Muscle of back (tissue), 13 donors: Measurements from ENCODE around the gene C2CD4B. TPM values are rescaled to one million over a fixed set of nuclear protein-coding genes. Genes with fewer than 3 reads are reported as not detected.

Source experiments
- DNase-seq, 3 donors: peaks; one replicate each; pipeline versions ENCODE4 v3.0.0 to v3.0.0-alpha.2; 2013
- long read RNA-seq, 9 donors: transcript quantifications; one replicate each; lab custom pipeline, GENCODE V29; 2026
- polyA plus RNA-seq, 10 donors: library from polyadenylated mRNA; unstranded; fragments of 120-200 nt; gene quantifications; one replicate each; pipeline ENCODE4 v1.2.1, GENCODE V29; 2013; ENCODE audit not compliant: insufficient read length in 10 of 10

C2CD4B gene, protein sequence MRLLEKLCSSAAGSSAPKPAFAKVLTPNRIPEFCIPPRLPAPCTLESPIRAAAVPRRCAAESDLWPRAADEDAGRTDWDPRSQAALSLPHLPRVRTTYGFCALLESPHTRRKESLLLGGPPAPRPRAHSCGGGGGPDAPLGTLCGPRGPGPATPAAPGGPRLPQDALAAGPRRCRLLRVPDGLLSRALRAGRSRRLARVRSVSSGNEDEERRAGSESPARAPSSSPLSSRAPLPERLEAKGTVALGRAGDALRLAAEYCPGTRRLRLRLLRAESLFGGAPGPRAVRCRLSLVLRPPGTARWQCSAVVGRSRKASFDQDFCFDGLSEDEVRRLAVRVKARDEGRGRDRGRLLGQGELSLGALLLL
- 10 to 100 TPM in 1 of 10 donors, 1 to 10 TPM in 8, under 1 TPM in 1; 0.74 to 23.1 (median 2.8) TPM for polyA plus RNA-seq
- long read RNA-seq, donor 1, partial matches to known transcripts: 0 of 3 reads
- long read RNA-seq, donor 1, other reads (novel, unspliced or antisense): 0 of 3 reads
- long read RNA-seq, donor 2, partial matches to known transcripts: 0 of 1 reads
- long read RNA-seq, donor 2, other reads (novel, unspliced or antisense): 0 of 1 reads
- long read RNA-seq, donor 3: 0 reads
- long read RNA-seq, donor 4: 0 reads
- long read RNA-seq, donor 5, transcript C2CD4B-201 (2 exons, 1,579 nt): major isoform, 19 of 19 reads
- long read RNA-seq, donor 5, partial matches to known transcripts: 0 of 19 reads
- long read RNA-seq, donor 5, other reads (novel, unspliced or antisense): 0 of 19 reads
- long read RNA-seq, donor 6, partial matches to known transcripts: 0 of 3 reads
- long read RNA-seq, donor 6, other reads (novel, unspliced or antisense): 0 of 3 reads
- long read RNA-seq, donor 7, partial matches to known transcripts: 0 of 4 reads
- long read RNA-seq, donor 7, other reads (novel, unspliced or antisense): 0 of 4 reads
- long read RNA-seq, donor 8, partial matches to known transcripts: 6 of 6 reads
- long read RNA-seq, donor 8, other reads (novel, unspliced or antisense): 0 of 6 reads
- long read RNA-seq, donor 9, partial matches to known transcripts: 0 of 3 reads
- long read RNA-seq, donor 9, other reads (novel, unspliced or antisense): 0 of 3 reads

- peak in 2 of 3 donors; percentile 27 to 63 for DNase-seq
These were observed at the start of gene C2CD4B for GRCh38 chr15:62165104-62165792. C2CD4B (minus strand) TSS chr15:62165285; CDS start chr15:62164984, 301 bp downstream.

DNA sequence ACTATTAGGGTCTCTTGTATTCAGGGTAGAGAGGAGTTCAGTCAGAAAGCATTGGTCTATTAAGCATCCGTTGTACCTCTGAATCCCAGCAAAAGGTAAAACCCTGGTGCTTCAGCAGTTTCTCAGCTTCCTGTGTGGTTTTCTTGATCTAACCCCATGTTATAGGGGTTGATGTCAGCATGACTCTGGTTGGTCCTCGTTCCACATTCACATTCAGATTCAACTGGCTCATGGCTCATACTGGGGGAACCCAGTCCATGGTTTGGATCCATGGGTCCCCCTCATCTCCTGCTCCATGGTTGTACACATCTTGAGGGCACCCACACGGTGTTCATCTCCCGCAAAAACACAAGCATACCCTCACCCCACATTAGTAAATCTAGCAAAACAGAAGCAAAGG, 47.7 kb upstream of the C2CD4B start:
- DNase-seq: no peak

DNA sequence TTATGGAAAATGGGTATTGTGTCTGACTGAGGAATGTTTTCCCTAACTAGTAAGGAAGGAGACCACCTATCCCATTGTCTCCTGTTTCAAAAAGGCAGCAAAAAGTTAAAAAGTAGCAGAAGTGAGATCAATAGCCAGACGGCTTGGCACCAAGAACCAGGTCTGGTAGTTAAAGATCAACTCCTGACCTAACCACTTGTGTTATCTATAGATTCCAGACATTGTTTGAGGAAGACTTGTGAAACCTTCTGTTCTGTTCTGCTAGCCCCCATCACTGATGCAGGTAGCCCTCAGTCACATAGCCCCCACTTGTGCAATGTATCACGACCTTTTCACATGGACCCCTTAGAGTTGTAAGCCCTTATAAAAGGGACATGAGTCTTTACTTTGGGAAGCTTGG, 46.3 kb upstream of the C2CD4B start:
- DNase-seq: no peak

- no peak for DNase-seq
These were observed 44.7 kb upstream of the C2CD4B start for GRCh38 chr15:62209821-62210220.

DNA sequence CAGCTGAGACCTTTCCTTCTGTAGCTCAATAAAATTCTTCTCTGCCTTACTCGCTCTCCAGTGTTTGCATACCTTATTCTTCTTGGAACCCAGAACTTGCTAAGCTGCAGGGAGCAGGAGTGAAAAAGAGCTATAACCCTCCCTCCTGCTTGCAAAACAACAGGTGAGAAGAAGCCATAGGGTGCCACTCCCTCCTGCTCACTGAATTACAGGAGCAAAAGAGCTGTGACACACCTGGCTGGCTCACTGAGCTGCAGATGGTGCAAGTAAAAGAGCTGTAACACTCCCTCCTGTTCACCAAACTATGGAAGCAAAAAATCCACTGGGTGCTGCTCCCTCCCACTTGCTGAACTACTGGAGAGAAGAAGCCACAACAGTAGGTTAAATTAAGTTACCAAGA, 44.2 kb upstream of the C2CD4B start:
- DNase-seq: no peak

GRCh38 chr15:62208884-62209283, 43.8 kb upstream of the C2CD4B start:
- no peak for DNase-seq

DNA sequence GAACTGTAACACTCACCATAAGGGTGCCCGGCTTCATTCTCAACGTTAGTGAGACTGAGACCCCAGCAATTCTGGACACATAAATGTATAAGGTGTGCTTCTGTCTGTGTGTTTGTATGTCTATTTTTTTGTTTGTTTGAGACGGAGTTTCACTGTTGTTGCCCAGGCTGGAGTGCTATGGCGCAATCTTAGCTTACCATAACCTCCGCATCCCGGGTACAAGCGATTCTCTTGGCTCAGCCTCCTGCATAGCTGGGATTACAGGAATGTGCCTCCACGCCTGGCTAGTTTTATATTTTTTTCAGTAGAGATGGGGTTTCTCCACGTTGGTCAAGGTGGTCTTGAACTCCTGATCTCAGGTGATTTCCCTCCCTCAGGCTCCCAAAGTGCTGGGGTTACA, 43.3 kb upstream of the C2CD4B start:
- DNase-seq: no peak

GRCh38 chr15:62190675-62191074, 25.6 kb upstream of the C2CD4B start:
- DNase-seq: no peak

DNA sequence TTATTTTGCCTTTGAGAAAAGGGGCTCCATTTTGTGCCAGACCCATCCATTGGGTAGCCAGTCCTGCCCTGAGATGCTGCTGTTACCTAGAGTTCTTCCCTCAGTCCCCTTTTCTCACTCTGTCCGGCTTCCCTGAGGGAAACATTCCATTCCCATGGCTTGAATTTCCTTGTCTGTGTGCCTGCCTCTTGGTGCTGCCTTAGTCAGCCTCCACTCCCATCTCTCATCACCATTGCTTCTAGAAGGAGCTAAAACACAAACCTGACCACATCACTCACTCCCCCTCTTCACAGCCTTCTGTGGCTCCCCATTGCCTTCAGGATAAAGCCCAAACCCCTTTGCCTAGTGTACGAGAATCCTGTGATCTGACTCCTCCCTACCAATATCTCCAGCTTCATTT, 25.2 kb upstream of the C2CD4B start:
- DNase-seq: no peak

GRCh38 chr15:62188744-62189143, 23.7 kb upstream of the C2CD4B start:
- no peak for DNase-seq

DNA sequence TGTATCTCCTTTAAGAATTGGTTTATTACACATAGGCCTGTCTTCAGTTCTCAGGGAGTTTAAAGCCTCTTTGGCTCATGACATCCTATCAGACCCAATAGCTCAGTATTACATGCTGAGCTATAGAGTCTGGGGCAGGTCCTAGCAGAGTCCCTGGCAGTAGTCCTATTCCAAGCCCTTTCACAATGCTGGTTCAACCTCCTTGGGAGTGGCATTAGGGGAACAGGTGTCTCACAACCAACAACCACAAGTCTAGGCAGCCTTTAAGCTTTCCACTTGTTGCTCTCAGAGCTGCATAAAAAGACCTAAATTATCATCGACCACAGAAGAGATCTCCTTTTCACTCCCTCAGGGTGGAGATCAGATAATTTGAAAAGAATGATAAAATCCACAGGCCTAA, 22.8 kb upstream of the C2CD4B start:
- DNase-seq: no peak

- DNase-seq: no peak
These were observed 22.3 kb upstream of the C2CD4B start for GRCh38 chr15:62187425-62187824.

DNA sequence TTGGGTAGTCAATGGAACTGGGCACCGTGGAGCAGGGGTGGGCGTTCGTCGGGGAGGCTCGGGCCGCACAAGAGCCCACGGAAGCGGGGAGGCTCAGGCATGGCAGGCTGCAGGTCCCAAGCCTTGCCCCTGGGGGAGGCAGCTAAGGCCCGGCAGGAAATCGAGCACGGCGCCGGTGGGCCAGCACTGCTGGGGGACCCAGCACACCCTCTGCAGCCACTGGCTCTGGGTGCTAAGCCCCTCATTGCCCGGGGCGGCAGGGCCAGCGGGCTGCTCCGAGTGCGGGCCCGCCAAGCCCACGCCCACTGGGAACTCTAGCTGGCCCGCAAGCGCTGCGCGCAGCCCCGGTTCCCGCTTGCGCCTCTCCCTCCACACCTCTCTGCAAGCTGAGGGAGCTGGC, 21.5 kb upstream of the C2CD4B start:
- no peak for DNase-seq

GRCh38 chr15:62183130-62183529, 18.0 kb upstream of the C2CD4B start:
- no peak for DNase-seq

GRCh38 chr15:62173215-62173614, 8.1 kb upstream of the C2CD4B start:
- DNase-seq: peak in 1 of 3 donors; percentile 40

DNA sequence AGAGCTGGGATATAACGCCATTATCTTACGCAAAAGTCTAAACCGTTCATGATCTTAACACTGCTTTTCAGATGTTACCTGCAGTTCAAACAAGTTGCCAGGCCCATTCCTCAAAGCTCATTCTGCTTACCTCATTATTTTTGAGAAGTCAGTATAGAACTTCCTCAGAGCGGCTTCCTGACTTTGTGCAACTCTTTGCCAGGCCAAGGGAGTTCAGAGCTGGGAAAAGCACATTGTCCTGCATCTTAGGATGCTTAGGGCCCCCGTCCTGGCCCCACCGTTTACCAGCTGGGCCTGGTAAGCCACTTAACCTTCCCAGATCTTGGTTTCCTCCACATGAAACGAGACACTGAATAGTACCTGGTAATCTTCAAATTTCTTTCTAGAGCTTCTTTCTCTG, 6.8 kb upstream of the C2CD4B start:
- peak in 1 of 3 donors; percentile 22 for DNase-seq

GRCh38 chr15:62165793-62166375, 799 bp upstream of the C2CD4B start:
- DNase-seq: peak in 1 of 3 donors; percentile 34

- DNase-seq: peak in 1 of 3 donors; percentile 52
These were observed 535 bp downstream of the C2CD4B start for GRCh38 chr15:62164396-62165103.

- peak in 1 of 3 donors; percentile 64 for DNase-seq
These were observed 1.1 kb downstream of the C2CD4B start for GRCh38 chr15:62164014-62164395.

DNA sequence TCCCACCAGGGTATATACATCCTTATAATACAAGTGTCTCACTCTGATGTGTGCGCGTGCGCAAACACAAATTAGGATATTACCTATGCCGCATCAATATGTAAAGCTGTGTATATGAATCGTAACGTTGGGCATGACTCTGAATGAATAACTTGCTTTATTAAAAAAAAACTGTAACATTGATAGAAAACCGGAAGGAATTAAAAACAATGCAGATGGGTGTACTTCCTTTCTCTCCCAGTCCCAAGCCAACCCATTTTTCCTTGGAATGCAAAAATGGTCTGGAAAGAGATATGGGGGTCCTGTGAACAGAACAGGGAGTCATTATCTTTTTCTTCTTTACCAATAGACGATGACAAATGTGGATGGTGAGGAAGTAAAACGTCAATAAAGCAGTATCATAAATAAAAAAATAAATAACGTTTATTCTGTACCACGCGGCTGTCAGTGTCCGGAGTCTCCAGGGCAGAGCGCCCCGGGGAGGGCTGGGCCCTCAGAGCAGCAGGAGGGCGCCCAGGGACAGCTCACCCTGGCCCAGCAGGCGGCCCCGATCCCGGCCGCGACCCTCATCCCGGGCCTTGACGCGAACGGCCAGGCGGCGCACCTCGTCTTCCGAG, 1.6 kb downstream of the C2CD4B start:
- no peak for DNase-seq
